Fibroblast of skin of right quadriceps (primary cell): ENCODE results near the gene IRF7.
A peak's percentile ranks its signal among the peaks of the same experiment; 100 is the strongest.

ENCODE experiments used
- DNase-seq: peaks from one replicate; pipeline ENCODE4 v3.0.0-alpha.2; 2013

IRF7 gene

GRCh38 chr11:640021-640706 lies 24.4 kb upstream of the IRF7 start:
- DNase-seq = no peak

- DNase-seq = no peak
These were observed 23.7 kb upstream of the IRF7 start for GRCh38 chr11:639332-639955.

- DNase-seq = peak; percentile 31
These were observed 23.0 kb upstream of the IRF7 start for GRCh38 chr11:638631-639331.

- DNase-seq = no peak
These were observed 22.1 kb upstream of the IRF7 start for GRCh38 chr11:637593-638521.

- no peak for DNase-seq
These were observed 21.5 kb upstream of the IRF7 start for GRCh38 chr11:637333-637592.

- no peak for DNase-seq
These were observed 21.0 kb upstream of the IRF7 start, which contains the start of gene DRD4 for GRCh38 chr11:636511-637332. Gene DRD4, plus strand, starts transcription at chr11:637269. Its CDS starts 36 bp downstream, at chr11:637305.

- no peak for DNase-seq
These were observed 20.3 kb upstream of the IRF7 start for GRCh38 chr11:635945-636510.

GRCh38 chr11:630871-631270 lies 15.1 kb upstream of the IRF7 start:
- no peak for DNase-seq

- no peak for DNase-seq
These were observed 13.5 kb upstream of the IRF7 start for GRCh38 chr11:629237-629583.

- no peak for DNase-seq
These were observed 12.3 kb upstream of the IRF7 start for GRCh38 chr11:628056-628455.

- no peak for DNase-seq
These were observed 11.5 kb upstream of the IRF7 start for GRCh38 chr11:627308-627576.

GRCh38 chr11:626475-627307 lies 10.9 kb upstream of the IRF7 start, which contains the start of gene SCT:
Gene SCT, minus strand, starts transcription at chr11:627181. Its CDS starts 38 bp downstream, at chr11:627143.
- no peak for DNase-seq

GRCh38 chr11:625636-626268 lies 10.0 kb upstream of the IRF7 start:
- no peak for DNase-seq

GRCh38 chr11:624705-625635 lies 9.2 kb upstream of the IRF7 start, which contains the start of gene CDHR5:
Gene CDHR5, minus strand, starts transcription at chr11:624955. Its CDS starts 53 bp downstream, at chr11:624902.
- DNase-seq = no peak

- no peak for DNase-seq
These were observed 8.4 kb upstream of the IRF7 start for GRCh38 chr11:623999-624704.

GRCh38 chr11:623349-623869 lies 7.7 kb upstream of the IRF7 start:
- no peak for DNase-seq

- DNase-seq = no peak
These were observed 6.1 kb upstream of the IRF7 start for GRCh38 chr11:621838-622237.
